Measurements from ENCODE around the gene IFIT2.

The IFIT2 gene

GRCh38 chr10:89274928-89275327 is 26.9 kb upstream of the IFIT2 start:
- no peaks in the 10 kb centered on the region for H4K20me1 ChIP-seq (ENCODE audit: insufficient read depth, low read length)
- H3K79me2 ChIP-seq (ENCODE audit: low read length): no peaks in the 10 kb centered on the region
- H2AFZ ChIP-seq (ENCODE audit: low read depth, low read length): no peak overlapping the region
- H3K27me3 ChIP-seq (ENCODE audit: low read depth, low read length): no peaks in the 10 kb centered on the region
- H3K4me2 ChIP-seq (ENCODE audit: low read length): no peak overlapping the region
- H3K36me3 ChIP-seq (replicated peaks; ENCODE audit: low read depth, low read length): no peaks in the 10 kb centered on the region
- no peak overlapping the region for H3K9ac ChIP-seq (ENCODE audit: low read length)
- H3K4me1 ChIP-seq (ENCODE audit: low read length): no peaks in the 10 kb centered on the region
- H3K9me3 ChIP-seq (ENCODE audit: insufficient read depth, low read length): no peaks in the 10 kb centered on the region
- no peak for TF ChIP-seq EZH2phosphoT487 (IDR thresholded peaks at IDR 0.05; ENCODE audit: low read depth)
- TF ChIP-seq CTCF (IDR thresholded peaks at IDR 0.05; ENCODE audit: low read depth, low read length): no peak
- H3K4me3 ChIP-seq (ENCODE audit: low read length): no peak overlapping the region
- H3K27ac ChIP-seq (ENCODE audit: low read length): no peak overlapping the region

- Histone ChIP-seq H3K27ac (ENCODE audit: low read length) (no peak overlapping the region), H4K20me1 (ENCODE audit: insufficient read depth, low read length) (no peaks in the 10 kb centered on the region), H3K36me3 (replicated peaks; ENCODE audit: low read depth, low read length) (no peaks in the 10 kb centered on the region), H3K9ac (ENCODE audit: low read length) (no peak overlapping the region), H3K4me2 (ENCODE audit: low read length) (no peak overlapping the region), H2AFZ (ENCODE audit: low read depth, low read length) (no peak overlapping the region), H3K4me1 (ENCODE audit: low read length) (no peaks in the 10 kb centered on the region), H3K4me3 (ENCODE audit: low read length) (no peak overlapping the region), H3K79me2 (ENCODE audit: low read length) (no peaks in the 10 kb centered on the region), H3K27me3 (ENCODE audit: low read depth, low read length) (no peaks in the 10 kb centered on the region), H3K9me3 (ENCODE audit: insufficient read depth, low read length) (no peaks in the 10 kb centered on the region)
- TF ChIP-seq EZH2phosphoT487 (IDR thresholded peaks at IDR 0.05; ENCODE audit: low read depth) (no peak), CTCF (IDR thresholded peaks at IDR 0.05; ENCODE audit: low read depth, low read length) (no peak)
Measured at GRCh38 chr10:89275383-89275782, 26.5 kb upstream of the IFIT2 start.

GRCh38 chr10:89278034-89278535 is 23.8 kb upstream of the IFIT2 start:
- TF ChIP-seq CTCF (IDR thresholded peaks at IDR 0.05; ENCODE audit: low read depth, low read length) (no peak), EZH2phosphoT487 (IDR thresholded peaks at IDR 0.05; ENCODE audit: low read depth) (no peak)
- Histone ChIP-seq H3K36me3 (replicated peaks; ENCODE audit: low read depth, low read length) (no peaks in the 10 kb centered on the region), H3K9me3 (ENCODE audit: insufficient read depth, low read length) (no peaks in the 10 kb centered on the region), H3K27me3 (ENCODE audit: low read depth, low read length) (no peaks in the 10 kb centered on the region), H4K20me1 (ENCODE audit: insufficient read depth, low read length) (no peaks in the 10 kb centered on the region), H2AFZ (ENCODE audit: low read depth, low read length) (no peak overlapping the region), H3K9ac (ENCODE audit: low read length) (no peak overlapping the region), H3K4me2 (ENCODE audit: low read length) (no peak overlapping the region), H3K4me1 (ENCODE audit: low read length) (no peaks in the 10 kb centered on the region), H3K4me3 (ENCODE audit: low read length) (no peak overlapping the region), H3K79me2 (ENCODE audit: low read length) (no peaks in the 10 kb centered on the region), H3K27ac (ENCODE audit: low read length) (no peak overlapping the region)

- H3K36me3 ChIP-seq (replicated peaks; ENCODE audit: low read depth, low read length): no peaks in the 10 kb centered on the region
- H3K9ac ChIP-seq (ENCODE audit: low read length): no peak overlapping the region
- TF ChIP-seq CTCF (IDR thresholded peaks at IDR 0.05; ENCODE audit: low read depth, low read length): no peak
- no peak overlapping the region for H3K27ac ChIP-seq (ENCODE audit: low read length)
- no peak overlapping the region for H3K4me2 ChIP-seq (ENCODE audit: low read length)
- no peaks in the 10 kb centered on the region for H3K4me1 ChIP-seq (ENCODE audit: low read length)
- no peaks in the 10 kb centered on the region for H3K9me3 ChIP-seq (ENCODE audit: insufficient read depth, low read length)
- no peaks in the 10 kb centered on the region for H3K79me2 ChIP-seq (ENCODE audit: low read length)
- no peaks in the 10 kb centered on the region for H4K20me1 ChIP-seq (ENCODE audit: insufficient read depth, low read length)
- no peaks in the 10 kb centered on the region for H3K27me3 ChIP-seq (ENCODE audit: low read depth, low read length)
- no peak overlapping the region for H2AFZ ChIP-seq (ENCODE audit: low read depth, low read length)
- no peak overlapping the region for H3K4me3 ChIP-seq (ENCODE audit: low read length)
Measured at GRCh38 chr10:89278900-89279392, 22.9 kb upstream of the IFIT2 start.

Measured in OCI-LY3 (cell line).